GM04503 (cell line): ENCODE data around the gene MUC13.
"Not testable (repeated sequence)": the region's sequence is repeated elsewhere in the genome, so short reads cannot be mapped to it uniquely, and the experiment has no call there.

Source experiments
- DNase-seq: peaks from one replicate; pipeline ENCODE4 v3.0.0-alpha.2; 2012; ENCODE audit warnings: low read depth

The MUC13 gene, protein sequence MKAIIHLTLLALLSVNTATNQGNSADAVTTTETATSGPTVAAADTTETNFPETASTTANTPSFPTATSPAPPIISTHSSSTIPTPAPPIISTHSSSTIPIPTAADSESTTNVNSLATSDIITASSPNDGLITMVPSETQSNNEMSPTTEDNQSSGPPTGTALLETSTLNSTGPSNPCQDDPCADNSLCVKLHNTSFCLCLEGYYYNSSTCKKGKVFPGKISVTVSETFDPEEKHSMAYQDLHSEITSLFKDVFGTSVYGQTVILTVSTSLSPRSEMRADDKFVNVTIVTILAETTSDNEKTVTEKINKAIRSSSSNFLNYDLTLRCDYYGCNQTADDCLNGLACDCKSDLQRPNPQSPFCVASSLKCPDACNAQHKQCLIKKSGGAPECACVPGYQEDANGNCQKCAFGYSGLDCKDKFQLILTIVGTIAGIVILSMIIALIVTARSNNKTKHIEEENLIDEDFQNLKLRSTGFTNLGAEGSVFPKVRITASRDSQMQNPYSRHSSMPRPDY

DNA sequence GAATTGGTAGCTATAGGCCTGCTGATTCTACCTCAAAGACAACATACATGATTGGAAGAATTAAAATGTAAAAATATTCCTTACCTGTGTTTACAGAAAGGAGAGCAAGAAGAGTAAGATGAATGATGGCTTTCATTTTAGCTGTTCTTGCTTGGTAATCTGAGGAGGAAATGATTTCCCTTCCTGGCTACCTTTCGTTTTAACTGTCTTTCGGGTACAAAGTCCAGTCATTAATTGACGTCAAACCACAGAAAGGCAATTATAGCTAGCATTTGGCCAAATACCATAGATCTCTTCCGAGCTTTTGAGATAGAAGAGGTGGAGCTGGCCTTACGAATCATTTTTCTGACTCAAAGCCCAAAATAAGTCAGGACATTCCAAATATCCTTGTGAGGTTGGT is at the start of gene MUC13:
Gene MUC13 (minus strand): TSS at position 175 of the 400 bp plus-strand sequence. CDS start 39 bp downstream, at position 136.
- no peak for DNase-seq

DNA sequence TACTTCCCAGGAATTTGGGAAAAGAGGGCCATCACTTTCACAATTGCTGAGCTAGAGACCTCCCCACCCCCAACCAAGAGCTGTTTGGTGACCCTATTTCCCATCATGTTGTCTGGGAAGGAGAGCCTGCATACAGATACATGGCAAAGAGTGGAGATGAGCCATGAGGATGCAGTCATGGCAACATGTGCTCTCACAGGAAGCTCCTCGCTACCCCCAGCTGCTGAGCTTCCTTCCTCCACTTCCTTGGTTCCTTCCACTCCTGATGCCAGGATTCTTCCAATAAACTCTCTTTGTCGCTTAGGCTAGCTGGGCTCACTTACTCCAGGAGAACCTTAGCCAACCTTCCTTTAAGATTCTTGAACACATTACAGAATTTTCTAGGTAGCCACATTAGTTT is 48.3 kb upstream of the MUC13 start:
- DNase-seq = no peak

DNA sequence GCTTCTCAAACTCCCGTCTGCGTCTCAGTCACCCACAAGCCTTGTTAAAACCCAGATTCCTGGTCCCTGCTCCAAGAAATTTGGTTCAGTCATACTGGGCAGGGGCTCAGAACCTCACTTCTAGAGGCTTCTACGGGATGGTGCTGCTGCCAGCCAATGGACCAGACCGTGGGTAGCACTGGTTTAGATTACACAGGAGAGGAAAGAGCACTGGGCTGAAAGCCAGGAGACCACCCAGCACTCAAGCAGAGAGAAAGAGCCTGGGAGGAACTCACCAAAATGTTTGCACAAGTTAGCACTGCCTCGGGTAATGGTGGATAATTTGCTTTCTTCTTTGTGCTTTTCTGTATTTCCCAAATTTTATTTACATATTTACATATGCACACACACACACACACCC is 46.9 kb upstream of the MUC13 start:
- DNase-seq = no peak

DNA sequence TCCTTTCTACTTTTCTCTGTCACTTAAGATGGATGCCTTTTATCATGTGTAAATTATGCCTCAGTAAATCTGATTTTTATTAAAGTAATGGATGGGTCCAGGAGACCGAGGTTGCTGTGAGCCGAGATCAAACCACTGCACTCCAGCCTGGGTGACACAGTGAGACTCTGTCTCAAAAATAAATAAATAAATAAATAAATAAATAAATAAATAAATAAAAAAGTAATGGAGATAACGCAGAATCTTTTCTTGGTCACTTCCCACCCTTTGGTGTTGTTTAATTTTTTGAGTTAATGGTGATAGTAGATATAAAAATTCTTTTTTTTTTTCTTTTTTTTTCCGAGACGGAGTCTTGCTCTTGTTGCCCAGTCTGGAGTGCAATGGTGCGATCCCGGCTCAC is 44.1 kb upstream of the MUC13 start:
- DNase-seq = no peak

DNA sequence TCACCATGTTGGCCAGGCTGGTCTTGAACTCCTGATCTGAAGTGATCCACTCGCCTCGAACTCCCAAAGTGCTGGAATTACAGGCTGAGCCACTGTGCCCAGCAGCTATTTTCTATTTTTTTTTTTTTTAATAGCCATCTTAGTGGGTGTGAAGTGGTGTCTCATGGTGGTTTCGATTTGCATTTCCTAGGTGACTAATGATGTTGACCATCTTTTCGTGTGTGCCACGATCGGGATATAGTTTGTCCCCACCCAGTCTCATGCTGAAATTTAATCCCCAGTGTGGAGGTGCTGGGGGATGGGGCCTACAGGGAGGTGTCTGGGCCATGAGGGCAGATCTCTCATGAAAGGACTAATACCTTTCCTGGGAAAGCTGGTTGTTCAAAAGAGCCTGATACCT is 41.8 kb upstream of the MUC13 start:
- DNase-seq = no peak

DNA sequence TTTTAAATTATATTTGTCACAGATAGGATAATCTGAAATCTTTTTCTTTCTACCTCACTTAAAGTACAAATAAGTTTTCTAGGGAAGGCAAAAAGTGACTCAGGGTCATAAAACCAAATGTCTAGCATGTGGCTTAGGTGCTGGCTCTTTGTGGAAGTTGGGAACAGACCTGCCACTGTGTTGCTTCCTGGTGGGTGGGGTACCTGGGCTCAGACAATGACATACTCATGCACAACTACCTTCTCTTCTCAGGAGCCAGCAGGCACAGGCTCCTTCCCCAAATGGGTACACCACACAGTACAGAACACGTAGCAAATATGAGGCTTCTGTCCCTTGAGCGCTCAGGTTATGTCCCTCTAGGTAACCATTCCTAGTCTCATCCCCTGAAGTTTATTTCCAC is 40.1 kb upstream of the MUC13 start:
- DNase-seq = no peak

DNA sequence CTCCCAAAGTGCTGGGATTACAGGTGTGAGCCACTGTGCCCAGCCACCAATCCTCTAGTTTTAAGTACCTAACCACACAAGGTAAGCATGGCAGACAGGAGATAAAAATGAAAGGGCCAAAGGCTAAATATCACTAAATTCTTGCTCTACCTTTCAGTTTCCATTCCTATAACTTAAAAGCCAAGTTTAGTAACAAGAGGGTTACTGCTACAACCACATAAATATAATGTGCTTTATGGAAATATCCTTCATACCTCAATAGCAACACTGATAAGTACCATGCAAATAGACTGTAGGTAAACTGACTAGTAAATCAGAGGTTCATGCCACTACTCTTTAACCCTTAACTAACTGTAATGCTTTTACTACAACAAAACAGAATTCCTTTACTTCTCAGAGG is 38.7 kb upstream of the MUC13 start:
- no peak for DNase-seq

DNA sequence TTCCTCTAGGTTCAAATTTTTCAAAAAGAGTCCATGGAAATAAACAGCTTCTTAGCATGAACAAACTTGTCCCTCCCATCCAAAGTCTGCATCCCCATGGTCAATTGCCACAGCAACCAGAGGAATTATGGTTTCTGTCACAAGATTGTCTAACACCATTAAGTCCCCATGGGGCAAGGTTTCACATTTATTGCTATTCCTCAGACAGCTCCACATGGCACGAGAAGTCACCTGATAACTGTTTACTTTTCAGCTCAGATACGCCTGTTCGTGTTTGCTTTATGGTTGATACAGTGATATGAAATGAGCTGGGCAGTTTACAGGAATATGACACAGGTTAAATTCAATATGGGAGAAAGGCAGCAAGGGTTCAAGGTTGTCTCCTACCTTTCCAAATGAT is 37.9 kb upstream of the MUC13 start:
- DNase-seq = no peak

DNA sequence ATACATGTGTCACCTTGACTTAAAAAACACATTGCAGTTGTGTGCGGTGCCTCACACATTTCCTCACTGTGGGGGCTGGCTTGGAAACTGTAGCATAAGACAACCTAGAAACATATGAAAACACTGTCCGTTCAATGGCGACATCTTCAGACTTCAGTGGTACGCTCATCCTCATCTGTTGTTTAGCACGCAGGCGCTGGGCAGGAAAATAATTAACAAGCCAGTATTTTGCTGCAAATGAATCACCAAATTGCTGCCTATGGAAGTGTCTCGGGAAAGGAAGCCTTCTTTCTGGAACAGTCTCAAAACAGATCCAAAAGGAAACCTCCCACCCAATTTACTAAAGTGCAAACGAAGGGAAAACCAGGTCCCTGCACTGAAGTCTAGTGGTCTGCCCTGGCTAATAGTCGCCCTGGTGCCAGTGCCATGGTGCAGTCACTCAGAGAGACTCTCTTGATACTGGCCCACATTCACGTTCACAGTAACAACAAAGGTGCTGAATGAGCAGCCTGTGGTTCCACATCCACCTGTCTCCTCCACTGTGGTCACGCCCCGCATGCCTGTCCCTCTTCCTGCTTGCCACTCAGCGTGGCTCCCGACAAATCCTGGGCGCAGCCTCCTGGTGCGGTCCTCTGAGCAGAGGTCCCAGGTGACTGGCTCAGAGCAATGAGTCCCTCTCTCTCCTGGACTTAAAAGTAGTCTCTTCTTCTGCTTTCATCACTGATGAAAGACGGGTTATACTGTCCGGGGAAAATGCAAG is 35.6 kb upstream of the MUC13 start:
- DNase-seq = no peak

DNA sequence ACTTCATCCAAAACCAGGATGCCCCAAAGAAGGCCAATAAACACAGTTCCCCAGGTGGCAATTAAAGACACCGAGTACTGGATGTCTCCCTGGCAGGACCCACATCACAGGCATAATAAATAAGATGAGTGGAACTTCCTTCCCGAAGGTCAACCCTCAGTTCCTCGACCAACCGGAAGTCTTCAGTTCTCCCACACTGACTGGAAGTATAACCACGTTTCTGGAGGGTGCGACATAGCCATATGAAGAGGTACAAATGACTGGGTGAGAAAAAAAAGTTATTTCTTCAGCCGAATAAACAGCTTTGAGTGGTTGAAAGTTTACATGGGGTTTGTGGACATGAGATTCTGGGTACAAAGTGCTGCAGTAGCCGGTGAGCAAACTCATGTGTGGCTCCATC is 34.6 kb upstream of the MUC13 start:
- no peak for DNase-seq

DNA sequence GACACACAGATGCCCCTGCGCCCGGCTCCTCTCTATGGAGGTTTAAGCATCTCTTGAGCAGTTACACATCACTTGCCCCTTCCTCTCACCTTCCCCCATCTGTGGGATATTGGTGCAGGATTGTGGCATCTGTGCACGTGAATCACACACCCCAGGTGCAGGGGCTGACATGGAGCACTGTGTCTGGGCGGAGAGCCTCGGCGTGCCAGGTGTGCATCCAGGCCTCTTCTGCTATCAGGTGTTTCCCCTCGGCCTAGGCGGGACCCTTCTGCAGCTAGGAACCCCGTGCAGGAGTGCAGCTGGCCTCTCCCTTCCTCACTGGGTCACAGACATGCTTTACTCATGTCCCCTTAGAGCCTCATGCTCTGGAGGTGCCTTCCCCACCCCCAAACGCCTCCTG is 33.4 kb upstream of the MUC13 start:
- DNase-seq = no peak

DNA sequence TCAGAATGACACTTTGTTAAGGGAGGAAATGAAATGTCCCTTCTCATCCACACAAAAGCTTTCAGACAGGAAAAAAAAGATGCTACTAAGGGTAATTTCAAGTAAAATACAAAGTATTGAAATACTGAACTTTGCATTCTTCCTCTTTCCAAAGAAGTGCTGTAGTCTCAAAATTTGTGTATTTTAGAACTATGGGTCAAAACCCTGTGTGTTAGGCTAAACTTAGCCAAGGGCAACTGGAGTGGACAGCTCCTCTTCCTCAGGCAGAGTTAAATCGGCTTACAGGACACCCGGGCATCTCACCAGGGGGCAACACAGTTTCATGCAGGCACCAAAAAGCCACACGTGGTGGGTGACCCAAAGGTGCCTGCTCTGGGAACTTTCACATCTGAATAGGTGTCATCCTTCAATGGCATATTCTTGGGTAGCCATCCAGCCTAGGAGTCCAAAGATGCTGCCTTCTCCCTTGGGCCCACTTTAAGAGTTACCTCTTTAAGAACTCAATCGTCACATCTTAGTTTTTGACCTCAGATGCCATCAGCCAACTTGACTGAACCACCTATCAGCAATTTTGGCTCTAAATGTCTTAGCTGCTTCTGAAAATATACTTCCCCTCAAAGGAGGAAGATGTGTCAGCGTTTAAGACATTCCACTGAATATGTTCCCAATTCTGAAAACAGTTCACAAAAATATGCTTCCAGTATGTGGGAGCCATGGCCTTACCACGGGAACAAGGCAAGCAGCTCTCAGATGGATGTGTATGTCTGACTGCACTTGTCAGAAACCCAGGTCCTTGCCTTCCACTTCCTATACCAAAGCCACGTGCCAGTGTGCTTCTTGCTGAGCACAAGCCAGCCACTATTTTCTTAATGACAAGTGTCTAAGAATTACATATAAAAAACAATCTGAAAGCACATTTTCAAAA is 32.2 kb upstream of the MUC13 start:
- DNase-seq = no peak

DNA sequence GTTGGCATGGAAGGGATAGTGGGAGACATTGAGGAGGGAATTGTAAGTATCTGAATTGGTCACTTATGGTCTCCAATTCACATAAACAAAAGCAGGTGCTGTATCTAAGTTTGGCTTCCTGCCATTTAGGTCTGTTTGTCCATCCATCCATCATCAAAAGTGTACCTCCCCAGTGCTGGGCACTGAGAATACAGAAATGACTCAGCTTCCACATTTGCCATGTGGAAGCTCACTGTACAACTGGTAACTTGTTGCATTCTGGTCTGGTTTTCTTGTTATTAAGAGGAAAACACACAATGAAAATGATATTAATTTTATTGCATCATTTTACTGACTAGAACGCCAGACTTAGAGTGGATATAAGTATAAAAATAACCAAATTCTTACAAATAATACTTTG is 30.9 kb upstream of the MUC13 start:
- no peak for DNase-seq

DNA sequence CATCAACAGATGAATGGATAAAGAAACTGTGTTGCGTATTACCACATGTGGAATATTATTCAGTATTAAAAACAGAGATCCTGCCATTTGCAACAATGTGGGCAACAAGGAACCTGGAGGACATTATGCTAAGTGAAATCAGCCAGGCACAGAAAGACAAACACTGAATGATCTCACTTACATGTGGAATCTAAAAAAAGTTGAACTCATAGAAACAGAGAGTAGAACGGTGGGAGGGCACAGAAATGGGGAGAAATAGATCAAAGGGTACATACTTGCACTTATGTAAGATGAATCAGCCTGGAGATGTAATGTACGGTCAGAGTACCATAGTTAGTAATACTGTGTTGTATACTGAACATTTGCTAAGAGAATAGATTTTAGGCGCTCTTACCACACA is 29.8 kb upstream of the MUC13 start:
- no peak for DNase-seq

DNA sequence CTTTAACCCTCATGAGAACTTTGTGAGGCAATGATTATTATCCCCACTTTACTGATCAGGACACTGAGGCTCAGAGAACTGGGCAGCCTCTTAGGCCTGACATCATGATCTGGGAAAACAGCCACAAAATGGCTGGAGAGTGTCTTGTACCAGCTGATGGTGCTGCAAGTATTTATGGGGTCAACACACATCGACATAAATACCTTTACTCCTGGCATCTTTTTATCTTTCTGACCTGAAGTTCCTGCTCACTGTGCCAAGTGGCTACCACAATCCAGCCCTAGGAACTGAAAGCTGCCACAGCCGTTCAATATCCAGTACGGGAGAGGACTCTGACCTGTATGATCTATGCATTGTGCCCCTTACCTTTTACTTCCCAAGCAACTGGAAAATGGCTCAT is 29.2 kb upstream of the MUC13 start:
- no peak for DNase-seq

DNA sequence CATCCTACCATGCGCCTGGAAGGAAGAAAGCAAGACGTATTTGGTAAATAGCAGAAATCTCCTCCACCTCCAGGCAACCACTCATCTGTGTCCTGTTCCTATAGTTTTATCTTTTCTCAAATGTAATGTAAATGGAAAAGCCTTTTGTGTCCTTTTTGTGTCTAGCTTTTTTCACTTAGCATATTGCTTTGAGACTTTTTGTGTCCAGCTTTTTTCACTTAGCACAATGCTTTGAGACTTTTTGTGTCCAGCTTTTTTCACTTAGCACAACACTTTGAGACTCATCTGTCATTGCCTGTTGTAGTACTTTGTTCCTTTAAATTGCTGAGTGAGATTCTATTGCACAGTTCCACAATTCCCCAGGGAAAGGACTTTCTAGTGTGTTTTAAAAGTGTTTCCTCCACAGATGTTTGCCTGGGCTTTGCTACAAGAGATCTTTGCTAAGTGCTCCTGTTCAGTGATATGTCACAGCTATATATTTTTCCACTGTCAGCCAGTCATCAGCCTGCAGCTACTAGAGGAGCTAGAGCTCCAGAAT is 27.9 kb upstream of the MUC13 start:
- no peak for DNase-seq

DNA sequence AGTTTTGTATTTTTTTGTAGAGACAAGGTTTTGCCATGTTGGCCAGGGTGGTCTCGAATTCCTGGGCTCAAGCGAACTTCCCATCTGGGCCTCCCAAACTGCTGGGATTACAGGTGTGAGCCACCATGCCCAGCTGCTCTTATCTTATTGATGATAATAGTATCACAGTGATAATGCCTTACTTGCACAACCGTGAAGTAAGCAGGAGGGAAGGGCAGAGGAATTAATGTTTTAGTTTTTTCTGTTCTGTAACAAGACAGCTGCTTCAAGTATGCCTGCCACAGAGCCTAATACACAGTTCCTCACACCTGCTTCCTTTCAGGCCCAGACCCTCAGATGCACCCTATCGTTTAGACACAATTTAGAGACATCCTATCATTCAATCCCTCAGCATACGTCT is 26.1 kb upstream of the MUC13 start:
- DNase-seq = no peak

DNA sequence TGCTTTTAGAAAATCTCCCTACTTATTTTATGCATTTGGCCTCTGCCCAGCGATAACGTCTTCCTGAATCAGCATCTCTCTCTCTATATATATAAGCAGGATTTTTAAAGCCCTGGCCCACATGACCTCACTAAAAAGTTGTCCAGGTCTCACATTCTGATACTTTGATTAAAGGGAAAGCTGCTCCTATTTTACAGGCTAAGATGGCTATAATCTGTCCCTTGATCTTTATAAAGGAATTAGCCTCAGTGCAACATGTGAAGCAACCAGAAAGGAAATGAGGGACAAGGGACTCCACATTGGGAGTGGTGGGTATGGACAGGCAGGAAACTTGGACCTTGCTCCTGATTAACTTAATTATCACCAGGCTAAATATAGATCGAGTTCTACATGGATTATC is 25.6 kb upstream of the MUC13 start:
- DNase-seq = no peak

DNA sequence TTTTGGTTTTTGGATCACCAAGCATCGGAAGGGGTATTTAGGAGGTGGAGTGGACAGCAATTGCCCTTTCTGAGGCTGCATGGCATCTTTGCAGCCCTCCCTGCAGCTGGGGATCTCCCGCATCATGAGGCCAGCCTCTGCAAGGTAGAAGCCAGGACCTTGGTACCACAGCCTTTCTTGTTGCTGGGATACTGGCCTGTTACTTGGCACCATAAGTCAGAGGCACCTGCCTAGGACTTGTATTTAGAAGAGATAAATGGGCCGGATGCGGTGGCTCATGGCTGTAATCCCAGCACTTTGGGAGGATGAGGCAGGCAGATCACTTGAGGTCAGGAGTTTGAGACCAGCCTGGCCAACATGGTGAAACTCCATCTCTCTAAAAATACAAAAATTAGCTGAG is 23.4 kb upstream of the MUC13 start:
- not testable (repeated sequence) for DNase-seq

DNA sequence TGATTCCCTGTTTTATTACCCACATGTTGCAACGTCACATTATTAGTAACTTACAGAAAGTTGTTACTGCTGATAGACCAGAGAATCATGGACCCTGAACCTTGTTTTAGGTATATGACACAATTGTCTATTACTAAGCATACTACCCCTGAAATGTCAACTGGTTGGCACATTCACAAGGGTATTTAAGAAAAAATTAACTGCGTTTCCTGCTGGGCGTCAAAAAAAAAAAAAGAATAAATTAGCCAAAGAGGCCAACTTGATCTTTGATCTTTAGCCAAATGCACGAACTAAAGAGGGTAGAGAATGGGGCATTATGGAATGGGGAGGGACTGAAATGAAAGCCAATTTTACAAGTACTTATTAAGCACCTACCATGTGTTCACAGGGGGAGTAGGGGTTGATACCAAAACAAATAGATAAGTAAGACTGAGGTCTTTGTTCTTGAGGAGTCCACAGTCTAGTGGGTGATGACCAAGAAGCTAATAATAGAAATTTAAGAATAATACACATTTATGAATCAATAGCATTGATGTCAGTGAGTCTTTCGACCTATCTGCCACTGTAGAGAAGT is 17.8 kb upstream of the MUC13 start:
- DNase-seq = no peak

DNA sequence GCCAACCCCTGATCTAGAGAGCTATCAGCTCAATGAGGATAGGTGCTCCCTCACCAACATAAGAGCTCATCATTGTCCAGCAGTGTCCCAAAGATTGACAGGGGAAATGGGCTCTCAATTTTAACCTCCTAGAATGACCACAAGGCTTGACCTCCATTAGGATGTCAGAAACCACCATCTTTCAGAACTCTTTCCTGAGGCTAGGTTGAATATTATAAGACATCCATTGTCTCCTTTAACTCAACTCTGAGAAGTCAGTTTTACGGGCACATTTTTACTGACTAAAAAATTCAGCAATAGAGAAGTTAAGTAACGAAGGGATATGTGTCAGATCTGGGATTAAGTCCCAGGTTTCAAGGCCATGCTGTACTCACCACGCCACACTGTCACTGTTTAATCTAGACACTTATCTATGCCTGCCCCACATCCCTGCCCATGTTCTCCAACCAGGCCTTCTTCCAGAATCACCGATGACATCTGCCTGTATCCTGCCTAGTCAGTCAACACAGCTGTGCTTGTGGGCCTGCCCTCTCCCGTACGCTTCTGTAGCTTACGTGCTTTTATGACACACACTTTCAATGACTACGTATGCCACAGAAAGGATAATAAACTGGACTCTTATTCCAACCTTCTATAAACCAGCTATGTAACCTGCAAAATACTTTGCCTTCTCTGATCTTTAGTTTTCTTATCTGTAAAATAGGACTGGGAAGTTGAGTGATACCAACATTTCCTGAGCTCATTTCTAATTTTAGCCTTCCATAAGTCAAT is 17.1 kb upstream of the MUC13 start:
- DNase-seq = no peak
